ENCODE results near the gene LAMA5. TPM values are rescaled to one million over a fixed set of nuclear protein-coding genes. Genes with fewer than 3 reads are reported as not detected.

Gene LAMA5
- total and polyA plus RNA-seq, 2 experiments from 2014 or later: 71.3 to 252 TPM

DNA sequence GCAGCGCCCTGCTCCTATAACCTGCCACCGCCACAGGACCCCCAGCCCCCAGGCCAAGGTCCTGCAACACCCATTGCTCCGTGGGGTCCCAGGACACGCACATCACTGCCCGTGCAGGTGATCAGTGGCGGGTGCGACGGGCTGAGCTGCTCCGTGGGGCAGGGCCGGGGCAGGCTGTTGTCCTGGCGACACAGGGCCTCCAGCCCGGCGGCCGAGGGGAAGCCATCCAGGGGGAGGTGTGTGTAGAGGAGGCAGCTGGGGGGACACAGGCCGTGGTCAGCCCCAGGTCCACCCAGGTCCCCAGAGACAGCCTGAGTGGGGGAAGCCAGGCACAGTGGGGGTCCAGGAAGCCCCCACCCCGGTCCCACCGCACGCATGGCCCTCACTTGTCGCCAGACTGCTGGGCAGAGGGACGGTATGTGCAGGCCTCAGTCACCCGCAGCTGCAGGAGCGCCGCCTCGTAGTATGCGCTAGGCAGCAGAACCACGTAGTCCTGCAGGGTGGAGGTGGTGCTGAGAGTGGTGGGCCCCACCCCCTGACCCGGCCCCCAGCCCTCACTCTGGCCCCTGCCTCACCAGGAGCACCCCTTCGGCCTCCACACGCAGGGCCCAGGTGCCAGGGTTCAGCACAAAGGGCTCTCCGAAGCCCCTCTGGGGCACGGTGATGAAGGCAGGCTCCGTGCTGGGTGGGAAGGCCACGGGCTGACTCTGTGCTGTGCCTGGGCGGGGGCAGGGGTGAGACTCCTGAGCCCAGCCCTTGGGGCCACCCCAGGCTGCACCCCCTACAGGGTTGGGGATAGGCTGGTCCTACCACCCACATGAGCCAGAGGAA lies 33.9 kb downstream of the LAMA5 start:
- 97% methylated on average over 18 of the region's 34 CpGs for WGBS (ENCODE audit: low lambda C conversion rate, missing lambda C conversion rate)
- TF ChIP-seq, protein P1, sequence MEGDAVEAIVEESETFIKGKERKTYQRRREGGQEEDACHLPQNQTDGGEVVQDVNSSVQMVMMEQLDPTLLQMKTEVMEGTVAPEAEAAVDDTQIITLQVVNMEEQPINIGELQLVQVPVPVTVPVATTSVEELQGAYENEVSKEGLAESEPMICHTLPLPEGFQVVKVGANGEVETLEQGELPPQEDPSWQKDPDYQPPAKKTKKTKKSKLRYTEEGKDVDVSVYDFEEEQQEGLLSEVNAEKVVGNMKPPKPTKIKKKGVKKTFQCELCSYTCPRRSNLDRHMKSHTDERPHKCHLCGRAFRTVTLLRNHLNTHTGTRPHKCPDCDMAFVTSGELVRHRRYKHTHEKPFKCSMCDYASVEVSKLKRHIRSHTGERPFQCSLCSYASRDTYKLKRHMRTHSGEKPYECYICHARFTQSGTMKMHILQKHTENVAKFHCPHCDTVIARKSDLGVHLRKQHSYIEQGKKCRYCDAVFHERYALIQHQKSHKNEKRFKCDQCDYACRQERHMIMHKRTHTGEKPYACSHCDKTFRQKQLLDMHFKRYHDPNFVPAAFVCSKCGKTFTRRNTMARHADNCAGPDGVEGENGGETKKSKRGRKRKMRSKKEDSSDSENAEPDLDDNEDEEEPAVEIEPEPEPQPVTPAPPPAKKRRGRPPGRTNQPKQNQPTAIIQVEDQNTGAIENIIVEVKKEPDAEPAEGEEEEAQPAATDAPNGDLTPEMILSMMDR (IDR thresholded peaks at IDR 0.05; ENCODE audit: poor library complexity): no peak
- no peak for TF ChIP-seq EZH2 (IDR thresholded peaks at IDR 0.05; ENCODE audit: borderline replicate concordance)
- no peak for DNase-seq (ENCODE audit: low spot score)
- no peak overlapping the region for H3K27ac ChIP-seq
- H2AFZ ChIP-seq: no peak overlapping the region
- no peaks in the 10 kb centered on the region for H4K20me1 ChIP-seq (ENCODE audit: insufficient read depth, poor library complexity, severe bottlenecking)
- H3K79me2 ChIP-seq: no peaks in the 10 kb centered on the region
- no peak overlapping the region for H3K4me3 ChIP-seq
- no peak overlapping the region for H3K4me2 ChIP-seq
- no peaks in the 10 kb centered on the region for H3K9me3 ChIP-seq (ENCODE audit: low read depth)
- H3K36me3 ChIP-seq (replicated peaks; ENCODE audit: insufficient read depth, low read depth): no peaks in the 10 kb centered on the region
- H3K4me1 ChIP-seq (ENCODE audit: insufficient read depth): no peaks in the 10 kb centered on the region
- H3K9me2 ChIP-seq (replicated peaks; ENCODE audit: insufficient read depth): no peaks in the 10 kb centered on the region
- H3K27me3 ChIP-seq: no peaks in the 10 kb centered on the region

DNA sequence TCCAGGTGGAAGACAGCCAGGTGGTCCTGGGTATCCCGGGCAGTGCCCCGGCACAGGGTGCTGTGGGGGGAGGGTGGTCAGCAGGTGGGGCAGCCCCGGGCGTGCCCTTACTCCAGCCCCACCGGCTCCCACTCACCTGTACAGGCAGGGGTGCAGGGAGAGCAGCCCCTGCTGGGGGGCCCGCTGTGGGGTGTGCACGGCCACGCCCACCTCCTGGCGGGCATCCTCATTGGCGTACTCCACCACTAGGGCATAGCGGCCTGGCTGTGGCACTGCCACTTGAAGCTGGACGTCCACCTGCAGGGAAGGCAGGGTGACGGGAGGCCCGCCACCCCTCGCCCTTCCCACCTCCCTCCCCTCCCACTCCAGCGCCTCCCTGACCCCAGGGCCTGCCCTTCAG lies 34.7 kb downstream of the LAMA5 start:
- Histone ChIP-seq H3K4me2 (no peak overlapping the region), H3K27me3 (no peaks in the 10 kb centered on the region), H2AFZ (no peak overlapping the region), H3K9me3 (ENCODE audit: low read depth) (no peaks in the 10 kb centered on the region), H3K36me3 (replicated peaks; ENCODE audit: insufficient read depth, low read depth) (no peaks in the 10 kb centered on the region), H3K27ac (no peak overlapping the region), H3K4me3 (no peak overlapping the region), H3K9me2 (replicated peaks; ENCODE audit: insufficient read depth) (no peaks in the 10 kb centered on the region), H3K79me2 (no peaks in the 10 kb centered on the region), H3K4me1 (ENCODE audit: insufficient read depth) (no peaks in the 10 kb centered on the region), H4K20me1 (ENCODE audit: insufficient read depth, poor library complexity, severe bottlenecking) (no peaks in the 10 kb centered on the region)
- 91% methylated on average over 4 of the region's 16 CpGs for WGBS (ENCODE audit: low lambda C conversion rate, missing lambda C conversion rate)
- DNase-seq (ENCODE audit: low spot score): no peak
- TF ChIP-seq, protein P1 (IDR thresholded peaks at IDR 0.05; ENCODE audit: poor library complexity): no peak
- TF ChIP-seq EZH2 (IDR thresholded peaks at IDR 0.05; ENCODE audit: borderline replicate concordance) (no peak), EZH2phosphoT487 (IDR thresholded peaks at IDR 0.05; ENCODE audit: low read depth, severe bottlenecking, unreplicated experiment) (no peak)

DNA sequence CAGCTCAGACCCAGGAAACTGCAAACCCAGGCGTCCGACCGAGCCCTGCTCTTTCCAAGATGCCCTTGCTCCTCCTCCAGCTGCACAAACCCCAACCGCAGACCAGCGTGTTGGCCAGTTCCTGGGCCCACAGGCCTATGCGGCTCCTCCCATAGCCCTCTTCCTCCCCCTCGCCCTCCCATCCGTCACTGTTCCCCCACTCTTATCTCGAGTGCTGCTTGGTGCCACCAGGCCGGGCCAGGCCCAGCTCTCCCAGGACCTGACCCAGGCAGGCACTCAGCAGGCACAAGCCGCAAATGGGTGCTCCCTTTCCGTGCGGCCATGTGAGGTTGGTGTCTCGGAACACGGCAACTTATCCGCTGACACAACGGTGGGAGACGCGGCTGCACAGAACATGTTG lies 35.8 kb downstream of the LAMA5 start:
- Histone ChIP-seq H3K9me3 (ENCODE audit: low read depth) (no peaks in the 10 kb centered on the region), H3K27ac (no peak overlapping the region), H3K4me2 (no peak overlapping the region), H3K36me3 (replicated peaks; ENCODE audit: insufficient read depth, low read depth) (no peaks in the 10 kb centered on the region), H3K4me3 (no peak overlapping the region), H3K4me1 (ENCODE audit: insufficient read depth) (no peaks in the 10 kb centered on the region), H4K20me1 (ENCODE audit: insufficient read depth, poor library complexity, severe bottlenecking) (no peaks in the 10 kb centered on the region), H3K79me2 (no peaks in the 10 kb centered on the region), H3K9me2 (replicated peaks; ENCODE audit: insufficient read depth) (no peaks in the 10 kb centered on the region), H2AFZ (no peak overlapping the region), H3K27me3 (no peaks in the 10 kb centered on the region)
- DNase-seq (ENCODE audit: low spot score): no peak
- WGBS (ENCODE audit: low lambda C conversion rate, missing lambda C conversion rate): 96% methylated on average over 17 of the region's 19 CpGs
- no peak for TF ChIP-seq EZH2phosphoT487 (IDR thresholded peaks at IDR 0.05; ENCODE audit: low read depth, severe bottlenecking, unreplicated experiment)
- TF ChIP-seq, protein P1 (IDR thresholded peaks at IDR 0.05; ENCODE audit: poor library complexity): no peak
- no peak for TF ChIP-seq EZH2 (IDR thresholded peaks at IDR 0.05; ENCODE audit: borderline replicate concordance)
